ENCODE results near the gene SEC16B.

DNA sequence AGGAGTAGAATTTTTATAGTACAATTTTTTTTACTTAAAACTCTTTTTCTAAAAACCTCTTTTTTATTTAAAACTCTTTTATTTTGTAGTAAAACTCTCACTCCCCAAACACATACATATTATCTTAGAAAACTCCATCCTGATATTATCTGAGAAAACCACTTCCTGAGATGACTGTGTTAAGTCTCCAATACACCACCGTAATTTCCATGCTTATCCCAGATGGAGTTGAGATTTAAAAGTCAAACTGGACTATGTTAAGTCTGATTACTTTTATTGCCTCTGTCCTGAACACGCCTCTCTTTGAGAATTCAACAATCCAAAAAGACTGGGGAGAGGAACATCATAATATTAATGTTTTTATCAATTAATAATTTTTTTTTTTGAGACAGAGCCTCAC is 3.7 kb downstream of the SEC16B start:
- no peak for TF ChIP-seq CTCF (conservative IDR thresholded peaks at IDR 0.05; ENCODE audit: low read depth, low read length)
- no peak for TF ChIP-seq EZH2 (IDR thresholded peaks at IDR 0.05; ENCODE audit: low read length, unreplicated experiment)
